GM21423 (cell line): ENCODE results near the gene BAHD1.

Experiments used
- ATAC-seq: cut with Tn5 transposase; IDR thresholded peaks from one replicate; pipeline ENCODE4 v1.9.1; 2021; ENCODE audit warnings: mild to moderate bottlenecking, moderate library complexity; ENCODE audit not compliant: unreplicated experiment

Gene BAHD1

GRCh38 chr15:40421246-40422157 lies 19.3 kb upstream of the BAHD1 start:
- ATAC-seq = peak; percentile 80

- ATAC-seq = no peak
These were observed 16.2 kb upstream of the BAHD1 start for GRCh38 chr15:40424483-40425115.

GRCh38 chr15:40425681-40426080 lies 15.1 kb upstream of the BAHD1 start:
- ATAC-seq = no peak

- no peak for ATAC-seq
These were observed 13.6 kb upstream of the BAHD1 start for GRCh38 chr15:40427188-40427587.

GRCh38 chr15:40428185-40428584 lies 12.6 kb upstream of the BAHD1 start:
- ATAC-seq = no peak

GRCh38 chr15:40429068-40429710 lies 11.6 kb upstream of the BAHD1 start:
- no peak for ATAC-seq

GRCh38 chr15:40430271-40430805 lies 10.4 kb upstream of the BAHD1 start:
- ATAC-seq = no peak

GRCh38 chr15:40435023-40435709 lies 5.6 kb upstream of the BAHD1 start:
- no peak for ATAC-seq

GRCh38 chr15:40435710-40436089 lies 5.1 kb upstream of the BAHD1 start:
- no peak for ATAC-seq

GRCh38 chr15:40436116-40436891 lies 4.4 kb upstream of the BAHD1 start:
- no peak for ATAC-seq

GRCh38 chr15:40436892-40437751 lies 3.6 kb upstream of the BAHD1 start:
- no peak for ATAC-seq

- ATAC-seq = no peak
These were observed 2.7 kb upstream of the BAHD1 start for GRCh38 chr15:40437752-40438687.

GRCh38 chr15:40438712-40439111 lies 2.0 kb upstream of the BAHD1 start:
- no peak for ATAC-seq

- no peak for ATAC-seq
These were observed 1.2 kb upstream of the BAHD1 start for GRCh38 chr15:40439461-40439959.

GRCh38 chr15:40439960-40440742 lies 602 bp upstream of the BAHD1 start:
- ATAC-seq = no peak

- ATAC-seq = peak; percentile 5
These were observed 1.1 kb downstream of the BAHD1 start for GRCh38 chr15:40441565-40442531.
